GM12878 (cell line): ENCODE measurements around the gene P2RX7. TPM values are rescaled to one million over a fixed set of nuclear protein-coding genes. Genes with fewer than 3 reads are reported as not detected.

ENCODE experiments used
- ATAC-seq: fragments of 200-7000 bp; cut with Tn5 transposase; 3 replicates; pipeline ENCODE4 v1.9.1; 2020; ENCODE audit warnings: mild to moderate bottlenecking, moderate library complexity
- BruUV-seq: library from RNA; stranded (reverse); fragments of 400-500 nt; replicated peaks from 2 replicates; lab custom pipeline; 2021; lab: Mats Ljungman, UMichigan
- CTCF ChIA-PET: fragments of 300-600 bp; sonication (Branson Sonifier 250); formaldehyde crosslinking; extraction: SDS; loops from one replicate; lab custom pipeline; 2021; ENCODE audit warnings: inconsistent platforms; lab: Yijun Ruan, JAX
- POLR2A ChIA-PET: fragments of 350-600 bp; formaldehyde crosslinking; extraction: SDS; loops from one replicate; lab custom pipeline; 2021; ENCODE audit warnings: inconsistent platforms; lab: Charles Lee
- RAD21 ChIA-PET: fragments of 300-600 bp; sonication (Branson Sonifier 250); formaldehyde crosslinking; loops from one replicate; lab custom pipeline; 2023; ENCODE audit warnings: antibody characterized with exemption; ENCODE audit not compliant: unreplicated experiment; lab: Charles Lee
- SMC1A ChIA-PET: fragments of 300-600 bp; sonication (Branson Sonifier 250); formaldehyde crosslinking; loops from one replicate; lab custom pipeline; 2023; ENCODE audit not compliant: unreplicated experiment, uncharacterized antibody; lab: Charles Lee
- DNase-seq: peaks from one replicate; pipeline ENCODE4 v3.0.0-alpha.2; 2011; ENCODE audit warnings: low read depth, low spot score
- FAIRE-seq: peaks from 3 replicates; lab custom pipeline; 2011; peaks lifted over from hg19 to GRCh38; lab: Jason Lieb, UNC
- H2AFZ ChIP-seq: 2 replicates; pipeline ENCODE4 v1.6.0; 2011; ENCODE audit warnings: low read depth, low read length, control low read depth; ENCODE audit not compliant: control insufficient read depth
- H3K27ac ChIP-seq: 2 replicates; pipeline ENCODE4 v1.5.1; 2011; ENCODE audit warnings: control low read depth; ENCODE audit not compliant: control insufficient read depth, insufficient read depth
- H3K27me3 ChIP-seq, 2 experiments: replicated peaks in 1 of 2; 2 replicates each; pipeline versions ENCODE4 v1.6.0 to v1.6.1; 2011; ENCODE audit warnings: low read length in 1 of 2; ENCODE audit not compliant: control insufficient read depth in 2 of 2, insufficient read depth in 2 of 2
- H3K36me3 ChIP-seq, 2 experiments: 2 replicates each; pipeline ENCODE4 v1.5.1; 2011; ENCODE audit warnings: low read length in 1 of 2; ENCODE audit not compliant: control insufficient read depth in 2 of 2, insufficient read depth in 2 of 2
- H3K4me1 ChIP-seq: 2 replicates; pipeline ENCODE4 v1.6.1; 2011; ENCODE audit warnings: mild to moderate bottlenecking, low read length, moderate library complexity, mixed read lengths; ENCODE audit not compliant: control insufficient read depth, insufficient read depth
- H3K4me2 ChIP-seq: 2 replicates; pipeline ENCODE4 v1.6.0; 2011; ENCODE audit warnings: control low read depth; ENCODE audit not compliant: control insufficient read depth, insufficient read depth
- H3K4me3 ChIP-seq: fragments of 200-600 bp; sonication (generic); 2 replicates; pipeline ENCODE4 v1.5.1; 2016
- H3K79me2 ChIP-seq: 2 replicates; pipeline ENCODE4 v1.6.0; 2011; ENCODE audit warnings: low read length; ENCODE audit not compliant: control insufficient read depth, insufficient read depth
- H3K9ac ChIP-seq: 2 replicates; pipeline ENCODE4 v1.8.0; 2011; ENCODE audit warnings: low read length, control low read depth, mixed read lengths; ENCODE audit not compliant: control insufficient read depth, insufficient read depth
- H3K9me3 ChIP-seq: replicated peaks from 3 replicates; pipeline ENCODE4 v1.5.1; 2011; ENCODE audit warnings: mild to moderate bottlenecking, low read length; ENCODE audit not compliant: control insufficient read depth, insufficient read depth
- H4K20me1 ChIP-seq: 2 replicates; pipeline ENCODE4 v1.6.0; 2011; ENCODE audit not compliant: control insufficient read depth, insufficient read depth
- BCLAF1 ChIP-seq: fragments of 450-650 bp; IDR thresholded peaks from 2 replicates; pipeline ENCODE4 v1.6.1; 2017; ENCODE audit warnings: antibody characterized with exemption, mild to moderate bottlenecking, moderate library complexity
- BRCA1 ChIP-seq: IDR thresholded peaks from 2 replicates; pipeline ENCODE4 v1.6.1; 2011; ENCODE audit warnings: low read depth, low read length, improper control_type of control experiment
- CREM ChIP-seq: IDR thresholded peaks from 2 replicates; pipeline ENCODE4 v1.6.1; 2014; ENCODE audit warnings: antibody characterized with exemption, low read depth
- HDGF ChIP-seq: fragments of 450-650 bp; IDR thresholded peaks from 2 replicates; pipeline ENCODE4 v1.6.1; 2016; ENCODE audit warnings: antibody characterized with exemption
- JUNB ChIP-seq: IDR thresholded peaks from 2 replicates; pipeline ENCODE4 v1.6.1; 2016; ENCODE audit warnings: antibody characterized with exemption, mild to moderate bottlenecking
- NFIC ChIP-seq: IDR thresholded peaks from 2 replicates; pipeline ENCODE4 v1.6.1; 2012; ENCODE audit warnings: low read depth, mild to moderate bottlenecking, inconsistent platforms, low read length, moderate library complexity
- NFYB ChIP-seq: IDR thresholded peaks from 2 replicates; pipeline ENCODE4 v1.6.1; 2011; ENCODE audit warnings: low read depth, mild to moderate bottlenecking, low read length, improper control_type of control experiment, moderate library complexity; ENCODE audit not compliant: insufficient read depth
- NR2C2 ChIP-seq: IDR thresholded peaks from 2 replicates; pipeline ENCODE4 v1.6.1; 2011; ENCODE audit warnings: borderline replicate concordance, low read depth; ENCODE audit not compliant: control insufficient read depth, insufficient read length
- PML ChIP-seq: IDR thresholded peaks from 2 replicates; pipeline ENCODE4 v1.6.1; 2012; ENCODE audit warnings: low read length, inconsistent platforms
- POLR2AphosphoS5 ChIP-seq: IDR thresholded peaks from 2 replicates; pipeline ENCODE4 v1.6.1; 2011; ENCODE audit warnings: mild to moderate bottlenecking, low read length, inconsistent platforms
- RELB ChIP-seq: fragments of 450-650 bp; IDR thresholded peaks from 2 replicates; pipeline ENCODE4 v1.6.1; 2017; ENCODE audit warnings: low read depth, mild to moderate bottlenecking, moderate library complexity
- SREBF2 ChIP-seq: IDR thresholded peaks from 2 replicates; pipeline ENCODE4 v1.6.1; 2012; ENCODE audit warnings: mild to moderate bottlenecking, low read length
- TCF7 ChIP-seq: IDR thresholded peaks from 2 replicates; pipeline ENCODE4 v1.6.1; 2014; ENCODE audit warnings: antibody characterized with exemption, borderline replicate concordance
- WGBS: methylation state at CpG from one replicate; pipeline ENCODE4 v1.1.6; 2016; ENCODE audit warnings: low lambda C conversion rate; ENCODE audit not compliant: insufficient replicate concordance, insufficient coverage; ENCODE audit errors: missing lambda C conversion rate; 5-methylcytosine and 5-hydroxymethylcytosine counted together
- in situ Hi-C: fragments of 300-500 bp; cut with MboI; formaldehyde crosslinking; loops from 9 replicates; pipeline ENCODE4 v1.14.3; 2018; ENCODE audit warnings: mixed read lengths
- intact Hi-C: fragments of 100-400 bp; cut with micrococcal nuclease; formaldehyde crosslinking; loops from one replicate; pipeline ENCODE4 v1.14.2; 2022; ENCODE audit not compliant: unreplicated experiment
- polyA plus RNA-seq, 11 experiments: library from polyadenylated mRNA; depleted of rRNA in 4 of 11; unstranded in 6 of 11; stranded (reverse) in 5 of 11; fragments of >200 nt; fragmentation: Nextera tagmentation in 4 of 11; fragmentation: Illumina TruSeq in 1 of 11; extraction: Ambion mirVana in 4 of 11; extraction: Trizol in 1 of 11; gene quantifications; 1 replicate in 1 of 11; 2 replicates in 10 of 11; pipeline versions ENCODE4 v1.2.1 to v1.2.3, GENCODE V29; 2011 to 2016; ENCODE audit warnings: inconsistent platforms in 2 of 11, missing spikeins in 2 of 11, low read depth in 1 of 11
- total RNA-seq, 4 experiments: library from RNA; depleted of rRNA in 3 of 4; stranded (reverse); fragments of >200 nt in 3 of 4; fragmentation: Illumina TruSeq in 1 of 4; extraction: Trizol in 1 of 4; gene quantifications; 2 replicates each; pipeline versions ENCODE4 v1.2.1 to v1.2.3, GENCODE V29; 2013 to 2021

Gene P2RX7
- total and polyA plus RNA-seq, 10 of the 15 experiments (the other 5 are each of a cell fraction or from before 2014, with no cell fraction given): 0.74 to 2.6 (median 1.5) TPM

DNA sequence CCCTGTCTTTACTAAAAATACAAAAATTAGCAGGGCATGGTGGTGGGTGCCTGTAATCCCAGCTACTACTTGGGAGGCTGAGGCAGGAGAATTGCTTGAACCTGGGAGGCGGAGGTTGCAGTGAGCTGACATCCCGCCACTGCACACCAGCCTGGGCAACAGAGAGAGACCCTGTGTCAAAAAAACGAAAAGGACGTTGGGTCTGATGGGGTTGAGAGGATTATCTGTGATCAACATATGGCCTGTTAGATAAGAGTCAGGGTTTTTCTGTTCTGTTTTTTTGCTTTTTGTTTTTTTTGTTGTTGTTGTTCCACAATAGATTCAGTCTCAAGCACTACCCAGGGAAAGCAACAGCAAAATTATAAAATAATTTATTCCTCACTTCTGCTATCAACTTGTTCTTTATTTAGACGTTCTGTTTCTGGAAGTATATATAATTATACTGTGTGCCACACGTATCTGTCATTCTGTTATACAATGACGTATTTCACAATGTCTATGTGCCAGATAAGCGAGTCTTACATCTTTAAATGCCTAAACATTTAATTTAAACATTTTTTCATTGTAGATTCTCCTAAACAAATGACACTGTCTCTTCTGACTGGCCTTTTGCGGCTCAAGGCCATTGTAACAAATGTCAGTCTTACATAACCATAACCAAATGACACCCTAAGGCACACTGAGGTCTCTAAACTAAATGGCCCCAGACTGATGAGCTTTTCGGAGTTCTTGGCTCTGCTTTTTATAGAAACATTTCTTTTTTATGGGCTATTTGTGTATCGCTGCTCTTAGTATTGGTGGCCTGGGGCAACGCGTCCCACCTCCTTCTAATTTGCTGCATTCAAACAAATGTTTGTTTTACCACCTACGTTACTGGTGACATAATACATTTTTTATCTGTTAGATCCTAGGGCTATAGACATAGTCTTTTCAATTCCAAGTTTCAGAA is 70.0 kb downstream of the P2RX7 start:
- RAD21 ChIA-PET: no interaction called here
- no peaks in the 10 kb centered on the region for H3K27me3 ChIP-seq
- H3K79me2 ChIP-seq: no peaks in the 10 kb centered on the region
- POLR2A ChIA-PET: interaction anchor here (0.6 kb wide), 1 partner anchor 202 kb away, joined by 6 read pairs; no protein-coding TSS in a partner anchor
- no peaks in the 10 kb centered on the region for H3K36me3 ChIP-seq
- DNase-seq (no peak), FAIRE-seq (no peak), ATAC-seq (no peak)
- H4K20me1 ChIP-seq: no peaks in the 10 kb centered on the region
- no TSS peak for BruUV-seq
- TF ChIP-seq BCLAF1: no peak
- H3K4me3 ChIP-seq: no peak overlapping the region
- H3K4me2 ChIP-seq: no peak overlapping the region
- no peak overlapping the region for H2AFZ ChIP-seq
- SMC1A ChIA-PET: no interaction called here
- no peaks in the 10 kb centered on the region for H3K4me1 ChIP-seq
- CTCF ChIA-PET: no interaction called here
- in situ Hi-C loops (no loop called here), intact Hi-C loops (no loop called here)
- H3K9me3 ChIP-seq: no peaks in the 10 kb centered on the region
- 66% methylated on average over 14 of the region's 14 CpGs for WGBS
- H3K9ac ChIP-seq: no peak overlapping the region
- no peak overlapping the region for H3K27ac ChIP-seq

GRCh38 chr12:121203482-121203881 is 70.8 kb downstream of the P2RX7 start:
- no peaks in the 10 kb centered on the region for H3K9me3 ChIP-seq
- no peak overlapping the region for H3K27ac ChIP-seq
- no peak overlapping the region for H2AFZ ChIP-seq
- no peaks in the 10 kb centered on the region for H3K4me1 ChIP-seq
- in situ Hi-C loops: no loop called here
- no peak overlapping the region for H3K4me3 ChIP-seq
- DNase-seq: no peak
- no peak overlapping the region for H3K4me2 ChIP-seq
- 79% methylated on average over 11 of the region's 11 CpGs for WGBS
- H3K27me3 ChIP-seq: no peaks in the 10 kb centered on the region
- no TSS peak for BruUV-seq
- intact Hi-C loops: no loop called here
- FAIRE-seq: no peak
- H3K36me3 ChIP-seq: no peaks in the 10 kb centered on the region
- H3K9ac ChIP-seq: no peak overlapping the region
- POLR2A ChIA-PET: interaction anchor here (1.0 kb wide), 1 partner anchor 295 kb away, joined by 3 read pairs; no protein-coding TSS in a partner anchor
- no peaks in the 10 kb centered on the region for H3K79me2 ChIP-seq
- RAD21 ChIA-PET: no interaction called here
- SMC1A ChIA-PET: no interaction called here
- H4K20me1 ChIP-seq: no peaks in the 10 kb centered on the region
- ATAC-seq: no peak
- CTCF ChIA-PET: no interaction called here
- TF ChIP-seq BRCA1 (no peak), HDGF (no peak), CREM (no peak), NFIC (no peak), RELB (no peak), NR2C2 (no peak), TCF7 (no peak), NFYB (no peak), POLR2AphosphoS5 (no peak), SREBF2 (no peak), PML (no peak), JUNB (no peak)
